ENCODE measurements around the gene TPD52L1. TPM values are rescaled to one million over a fixed set of nuclear protein-coding genes. Genes with fewer than 3 reads are reported as not detected.

TPD52L1 gene
- total and polyA plus RNA-seq, 2 of the 4 experiments (the other 2 are of a cell fraction) = 10.2 to 13.5 TPM

GRCh38 chr6:125200941-125201340 is 47.4 kb downstream of the TPD52L1 start:
- Histone ChIP-seq H3K27me3 (ENCODE audit: control insufficient read depth, insufficient read depth, low read length) (no peaks in the 10 kb centered on the region), H3K36me3 (ENCODE audit: control insufficient read depth, insufficient read depth, low read length) (no peaks in the 10 kb centered on the region), H3K9me3 (ENCODE audit: control insufficient read depth, insufficient read depth, low read length) (no peaks in the 10 kb centered on the region), H2AFZ (replicated peaks; ENCODE audit: low read length, poor library complexity) (no peak overlapping the region), H3K4me1 (ENCODE audit: control insufficient read depth, insufficient read depth, low read length) (peaks cover 13% of the 10 kb centered on the region), H2BK15ac (ENCODE audit: low read depth, low read length) (no peak overlapping the region), H2BK5ac (ENCODE audit: low read depth, low read length, poor library complexity, severe bottlenecking) (peak overlapping the region; percentile 94), H4K91ac (ENCODE audit: insufficient read depth, low read depth, low read length) (no peak overlapping the region), H2AK9ac (replicated peaks; ENCODE audit: low read depth, low read length, poor library complexity) (no peak overlapping the region), H4K5ac (ENCODE audit: low read depth, low read length) (no peak overlapping the region), H3K56ac (ENCODE audit: extremely low read depth, insufficient read depth, low read length) (no peak overlapping the region), H3K23ac (ENCODE audit: low read depth, low read length) (no peak overlapping the region), H4K8ac (ENCODE audit: low read depth in 2 of 2, low read length in 2 of 2) (no peak overlapping the region), H3K9ac (ENCODE audit: low read depth, low read length) (no peak overlapping the region), H2BK20ac (ENCODE audit: low read depth, low read length) (no peak overlapping the region), H3K4me2 (ENCODE audit: low read depth, low read length) (no peak overlapping the region), H4K20me1 (ENCODE audit: insufficient read depth, low read length) (no peaks in the 10 kb centered on the region), H3K14ac (replicated peaks; ENCODE audit: low read depth, low read length) (peak overlapping the region; percentile 18; the same call in 1 of the 2 replicates), H3K27ac (ENCODE audit: insufficient read depth, low read length) (no peak overlapping the region), H2BK120ac (ENCODE audit: low read depth, low read length) (no peak overlapping the region), H3K18ac (ENCODE audit: low read depth, low read length) (peak overlapping the region; percentile 65; the same call in 1 of the 2 replicates), H3K79me1 (ENCODE audit: low read depth in 1 of 2, low read length in 2 of 2) (no peaks in the 10 kb centered on the region), H3K4ac (ENCODE audit: low read depth, low read length) (no peak overlapping the region), H2AK5ac (ENCODE audit: low read depth, low read length) (no peak overlapping the region), H3K9me1 (ENCODE audit: insufficient read depth, low read length) (peaks cover 3% of the 10 kb centered on the region; the same call in 1 of the 2 replicates), H3K4me3 (ENCODE audit: insufficient read depth, low read depth, low read length) (no peak overlapping the region)
- ATAC-seq (ENCODE audit: low read depth) (no peak), DNase-seq (no peak)
- CTCF ChIA-PET = no interaction called here
- intact Hi-C loops (cut with micrococcal nuclease) (loop anchor here (5.0 kb wide), 4 partner anchors 51 to 329 kb away; partner anchors contain the start of genes HDDC2 and RNF217), dilution Hi-C loops (cut with HindIII; ENCODE audit: low sequenced_read_pairs, unreplicated experiment) (no loop called here), in situ Hi-C loops (cut with MboI; ENCODE audit: low sequenced_read_pairs) (no loop called here)
- BruUV-seq (replicated peaks) = no TSS peak
- POLR2A ChIA-PET (ENCODE audit: unreplicated experiment) = no interaction called here
- TF ChIP-seq RCOR1 (IDR thresholded peaks at IDR 0.05; ENCODE audit: insufficient replicate concordance, low read length) (no peak), RAD21 (IDR thresholded peaks at IDR 0.05; ENCODE audit: low read length) (no peak), MAFK (IDR thresholded peaks at IDR 0.05; ENCODE audit: low read depth, low read length) (no peak)
- WGBS, 2 experiments (ENCODE audit: extremely low coverage in 2 of 2, insufficient read length in 1 of 2) = no CpG with 5 or more reads among the region's 3 CpGs

Measured in IMR-90 (cell line).